T follicular helper cell (primary cell): ENCODE results near the gene ATF6B.
A peak's percentile ranks its signal among the peaks of the same experiment; 100 is the strongest.

Experiments used
- DNase-seq: peaks from one replicate; pipeline ENCODE4 v3.0.0-alpha.2; 2020; ENCODE audit warnings: low read depth

Gene ATF6B

GRCh38 chr6:32131439-32131948 lies 3.4 kb upstream of the ATF6B start:
- DNase-seq, result no peak

- no peak for DNase-seq
Observed at GRCh38 chr6:32129297-32130088, 1.4 kb upstream of the ATF6B start.

GRCh38 chr6:32128751-32129296 lies 778 bp upstream of the ATF6B start:
- DNase-seq, result no peak

- DNase-seq, result no peak
Observed at GRCh38 chr6:32127409-32127716, 683 bp downstream of the ATF6B start.

- DNase-seq, result no peak
Observed at GRCh38 chr6:32126880-32127279, 1.2 kb downstream of the ATF6B start.

- DNase-seq, result no peak
Observed at GRCh38 chr6:32123681-32124080, 4.4 kb downstream of the ATF6B start.

GRCh38 chr6:32120573-32121059 lies 7.4 kb downstream of the ATF6B start:
- no peak for DNase-seq

GRCh38 chr6:32118782-32119628 lies 9.0 kb downstream of the ATF6B start:
- peak; percentile 49 for DNase-seq

- no peak for DNase-seq
Observed at GRCh38 chr6:32117461-32117860, 10.6 kb downstream of the ATF6B start.

GRCh38 chr6:32116674-32117073 lies 11.4 kb downstream of the ATF6B start:
- DNase-seq, result no peak

- DNase-seq, result no peak
Observed at GRCh38 chr6:32115623-32116022, 12.4 kb downstream of the ATF6B start.

GRCh38 chr6:32114796-32115195 lies 13.2 kb downstream of the ATF6B start:
- no peak for DNase-seq

GRCh38 chr6:32113386-32114352 lies 14.4 kb downstream of the ATF6B start:
- no peak for DNase-seq

- no peak for DNase-seq
Observed at GRCh38 chr6:32112431-32112980, 15.5 kb downstream of the ATF6B start.

GRCh38 chr6:32111424-32112066 lies 16.5 kb downstream of the ATF6B start:
- no peak for DNase-seq

- DNase-seq, result no peak
Observed at GRCh38 chr6:32110632-32111031, 17.4 kb downstream of the ATF6B start.

GRCh38 chr6:32109765-32110160 lies 18.3 kb downstream of the ATF6B start:
- DNase-seq, result no peak

- no peak for DNase-seq
Observed at GRCh38 chr6:32109114-32109764, 18.8 kb downstream of the ATF6B start, which contains the start of gene TNXB. TSS of gene TNXB (minus strand) at chr6:32109338. CDS start at chr6:32098198, 11,140 bp downstream.

- DNase-seq, result no peak
Observed at GRCh38 chr6:32108727-32109113, 19.3 kb downstream of the ATF6B start.

GRCh38 chr6:32108094-32108627 lies 19.9 kb downstream of the ATF6B start:
- no peak for DNase-seq
